Activated T-cell treated with anti-CD3 and anti-CD28 coated beads for 4 hours (primary cell): ENCODE results near the gene DCST1.

Experiments
- DNase-seq: peaks from one replicate; pipeline ENCODE4 v3.0.0-alpha.2; 2020

The DCST1 gene

GRCh38 chr1:155057788-155058211 is 24.2 kb downstream of the DCST1 start:
- no peak for DNase-seq

GRCh38 chr1:155060736-155061135 is 27.1 kb downstream of the DCST1 start:
- DNase-seq = no peak

GRCh38 chr1:155061381-155062150 is 27.9 kb downstream of the DCST1 start:
- peak; percentile 97 for DNase-seq

GRCh38 chr1:155062151-155062686 is 28.6 kb downstream of the DCST1 start:
- no peak for DNase-seq

GRCh38 chr1:155062702-155063411 is 29.2 kb downstream of the DCST1 start:
- DNase-seq = peak; percentile 77

- peak; percentile 77 for DNase-seq
Measured at GRCh38 chr1:155063550-155064110, 30.0 kb downstream of the DCST1 start, which contains the start of gene EFNA4. TSS of gene EFNA4 (plus strand) at chr1:155063740. CDS start at chr1:155063824, 84 bp downstream.

- DNase-seq = no peak
Measured at GRCh38 chr1:155064111-155064831, 30.6 kb downstream of the DCST1 start.

GRCh38 chr1:155064832-155065429 is 31.3 kb downstream of the DCST1 start:
- no peak for DNase-seq

- DNase-seq = no peak
Measured at GRCh38 chr1:155066777-155067176, 33.2 kb downstream of the DCST1 start.

GRCh38 chr1:155068599-155068998 is 35.0 kb downstream of the DCST1 start:
- DNase-seq = no peak

- no peak for DNase-seq
Measured at GRCh38 chr1:155069551-155070157, 36.0 kb downstream of the DCST1 start.

GRCh38 chr1:155070158-155070621 is 36.6 kb downstream of the DCST1 start:
- DNase-seq = no peak

- DNase-seq = peak; percentile 49
Measured at GRCh38 chr1:155070721-155071569, 37.3 kb downstream of the DCST1 start.

- no peak for DNase-seq
Measured at GRCh38 chr1:155071701-155072100, 38.1 kb downstream of the DCST1 start.

- DNase-seq = no peak
Measured at GRCh38 chr1:155072531-155073289, 39.1 kb downstream of the DCST1 start.

GRCh38 chr1:155073377-155074242 is 40.0 kb downstream of the DCST1 start:
- no peak for DNase-seq

- no peak for DNase-seq
Measured at GRCh38 chr1:155075535-155075934, 41.9 kb downstream of the DCST1 start.

- DNase-seq = no peak
Measured at GRCh38 chr1:155076371-155076770, 42.7 kb downstream of the DCST1 start.

- no peak for DNase-seq
Measured at GRCh38 chr1:155077346-155077745, 43.7 kb downstream of the DCST1 start.
